ENCODE data around the gene ABCC10.
"Not testable (repeated sequence)": the region's sequence is repeated elsewhere in the genome, so short reads cannot be mapped to it uniquely, and the experiment has no call there.

Gene ABCC10

GRCh38 chr6:43427406-43428111 is at the start of gene ABCC10:
Gene ABCC10 (plus strand): TSS chr6:43427541. CDS start chr6:43427979, 438 bp downstream.
- peak; percentile 88 for DNase-seq (ENCODE audit: low read depth)
- peak within 1 kb of the TSS; percentile 92 for H3K4me3 ChIP-seq (ENCODE audit: low read depth, low read length)

DNA sequence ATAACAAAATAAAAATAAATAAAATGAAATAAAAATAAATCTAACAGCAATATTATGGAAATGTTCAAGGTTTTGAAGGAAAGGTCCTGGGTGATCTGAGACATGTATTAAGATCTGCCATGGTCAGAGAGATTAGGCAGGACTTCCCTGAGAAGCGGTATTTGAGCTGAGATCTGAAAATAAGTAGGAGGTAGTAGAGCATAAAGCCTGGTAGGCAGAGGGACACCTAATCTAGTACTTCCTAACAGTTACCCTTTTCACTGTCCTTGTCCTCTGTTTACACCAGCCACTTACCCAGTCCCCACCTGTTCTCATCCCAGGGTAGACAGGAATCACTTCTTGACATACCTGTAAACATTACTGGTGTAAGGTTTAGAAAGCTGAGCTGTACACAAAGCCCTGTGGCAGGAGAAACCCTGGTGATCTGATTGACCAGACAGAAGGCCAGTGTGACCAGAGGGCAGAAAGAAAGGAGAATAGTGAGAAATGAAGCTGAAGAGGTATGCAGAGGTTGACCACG is 49.6 kb upstream of the ABCC10 start:
- H3K4me3 ChIP-seq (ENCODE audit: low read depth, low read length) = no peak overlapping the region
- no peak for DNase-seq (ENCODE audit: low read depth)

DNA sequence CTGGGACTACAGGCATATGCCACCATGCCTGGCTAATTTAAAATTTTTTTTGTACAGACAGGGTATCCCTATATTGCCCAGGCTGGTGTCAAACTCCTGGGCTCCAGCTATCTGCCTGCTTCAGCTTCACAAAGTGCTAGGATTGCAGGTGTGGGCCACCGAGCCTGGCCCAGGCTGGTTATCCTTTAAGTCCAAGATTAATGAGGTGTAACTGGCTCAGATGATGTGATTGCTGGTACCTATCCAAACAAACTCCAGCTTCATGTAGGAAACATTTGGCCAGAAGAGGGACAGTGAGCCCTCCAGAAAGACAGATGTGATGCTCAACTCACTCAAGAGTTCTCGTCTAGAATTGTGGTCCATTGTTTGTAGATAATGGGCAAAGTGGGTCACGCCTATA is 48.7 kb upstream of the ABCC10 start:
- no peak for DNase-seq (ENCODE audit: low read depth)

DNA sequence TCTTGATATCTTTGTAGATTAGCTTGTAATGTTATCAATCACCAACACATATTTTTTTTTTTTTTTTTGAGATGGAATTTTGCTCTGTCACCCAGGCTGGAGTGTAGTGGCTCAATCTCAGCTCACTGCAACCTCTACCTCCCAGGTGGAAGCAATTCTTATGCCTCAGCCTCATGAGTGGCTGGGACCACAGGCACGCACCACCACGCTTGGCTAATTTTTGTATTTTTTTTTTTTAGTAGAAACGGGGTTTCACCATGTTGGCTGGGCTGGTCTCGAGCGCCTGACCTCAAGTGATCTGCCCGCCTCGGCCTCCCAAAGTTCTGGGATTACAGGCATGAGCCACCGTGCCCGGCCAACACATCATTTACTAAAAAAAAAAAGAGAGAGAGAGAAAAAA is 46.5 kb upstream of the ABCC10 start:
- H3K4me3 ChIP-seq (ENCODE audit: low read depth, low read length); DNase-seq (ENCODE audit: low read depth): not testable (repeated sequence)

More for the DNA sequence above, 48.7 kb upstream of the ABCC10 start:
- H3K4me3 ChIP-seq (ENCODE audit: low read depth, low read length) = no peak overlapping the region

GRCh38 chr6:43383021-43383667 is 44.2 kb upstream of the ABCC10 start:
- DNase-seq (ENCODE audit: low read depth) = peak; percentile 64
- no peak overlapping the region for H3K4me3 ChIP-seq (ENCODE audit: low read depth, low read length)

DNA sequence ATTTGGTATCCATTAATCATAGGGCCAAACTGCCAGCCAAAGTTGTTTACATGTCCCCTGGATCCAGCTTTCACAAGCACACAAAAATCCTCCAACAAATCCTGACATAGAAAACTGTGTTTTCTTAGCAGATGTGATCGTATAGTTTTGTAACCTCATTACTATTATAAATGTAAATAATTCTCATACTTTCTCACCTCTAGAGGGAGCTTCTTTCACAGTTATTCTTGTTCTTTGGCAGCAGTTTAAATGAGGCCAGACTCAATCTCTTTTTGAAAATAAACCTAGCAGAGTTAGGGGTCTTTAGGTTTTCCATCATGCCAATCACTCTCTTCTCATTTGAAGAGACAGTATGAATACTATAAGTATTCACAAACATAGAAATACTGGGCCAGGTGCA is 40.8 kb upstream of the ABCC10 start:
- DNase-seq (ENCODE audit: low read depth) = no peak
- no peak overlapping the region for H3K4me3 ChIP-seq (ENCODE audit: low read depth, low read length)

DNA sequence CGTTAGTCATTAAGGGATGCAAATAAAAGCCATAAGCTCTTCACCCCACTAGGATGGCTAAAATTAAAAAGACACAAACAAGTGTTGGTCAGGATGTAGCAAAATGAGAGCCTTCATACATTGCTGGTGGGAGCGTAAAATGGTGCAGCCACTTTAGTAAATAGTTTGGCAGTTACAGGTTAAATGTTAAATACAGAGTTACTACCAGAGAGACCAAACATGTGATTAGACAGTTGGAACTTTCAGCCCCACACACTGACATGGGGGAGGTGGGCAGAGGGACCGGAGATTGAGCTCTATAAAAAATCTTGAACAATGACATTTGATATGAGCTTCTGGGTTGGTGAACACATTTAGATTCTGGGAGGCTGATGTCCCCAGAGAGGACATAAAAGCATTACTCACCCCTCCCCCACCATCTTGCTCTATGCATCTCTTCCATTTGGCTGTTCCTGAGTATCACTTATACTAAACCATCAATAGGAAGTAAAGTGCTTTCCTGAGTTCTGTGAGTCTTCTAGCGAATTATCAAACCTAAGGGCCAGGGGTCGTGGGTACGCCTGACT is 37.5 kb upstream of the ABCC10 start:
- DNase-seq (ENCODE audit: low read depth) = no peak
- H3K4me3 ChIP-seq (ENCODE audit: low read depth, low read length) = no peak overlapping the region

GRCh38 chr6:43390753-43391439 is 36.4 kb upstream of the ABCC10 start:
- not testable (repeated sequence) for H3K4me3 ChIP-seq (ENCODE audit: low read depth, low read length); DNase-seq (ENCODE audit: low read depth)

DNA sequence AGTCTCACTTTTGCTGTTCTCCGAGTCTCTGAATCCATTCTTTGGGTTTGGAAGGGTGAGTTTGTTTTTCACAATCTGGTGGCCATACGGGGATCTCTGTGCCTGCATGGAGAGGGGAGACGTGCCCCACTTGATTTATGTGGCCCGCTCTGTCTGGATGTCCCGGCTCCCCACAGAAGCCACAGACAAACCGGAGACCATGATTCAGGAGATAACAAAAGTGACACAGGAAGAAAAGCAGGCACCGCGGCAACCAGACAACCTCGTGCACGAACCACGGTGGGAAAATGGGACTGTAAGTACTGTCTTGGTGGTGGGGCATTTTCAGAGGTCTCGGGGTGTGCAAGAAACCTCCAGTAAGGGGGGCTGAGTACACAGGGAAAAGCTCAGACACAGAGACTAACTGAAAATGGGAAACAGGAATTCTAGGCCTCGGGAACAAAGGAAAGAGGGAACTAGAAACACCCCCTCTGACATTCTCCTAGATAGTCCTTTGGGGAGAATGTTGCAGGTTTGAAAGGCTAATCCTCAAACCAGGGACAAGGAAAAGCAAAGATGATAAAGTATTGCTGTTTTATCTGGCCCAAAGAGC is 35.8 kb upstream of the ABCC10 start:
- DNase-seq (ENCODE audit: low read depth) = no peak
- H3K4me3 ChIP-seq (ENCODE audit: low read depth, low read length) = no peak overlapping the region

GRCh38 chr6:43393133-43393532 is 34.2 kb upstream of the ABCC10 start:
- not testable (repeated sequence) for H3K4me3 ChIP-seq (ENCODE audit: low read depth, low read length); DNase-seq (ENCODE audit: low read depth)

DNA sequence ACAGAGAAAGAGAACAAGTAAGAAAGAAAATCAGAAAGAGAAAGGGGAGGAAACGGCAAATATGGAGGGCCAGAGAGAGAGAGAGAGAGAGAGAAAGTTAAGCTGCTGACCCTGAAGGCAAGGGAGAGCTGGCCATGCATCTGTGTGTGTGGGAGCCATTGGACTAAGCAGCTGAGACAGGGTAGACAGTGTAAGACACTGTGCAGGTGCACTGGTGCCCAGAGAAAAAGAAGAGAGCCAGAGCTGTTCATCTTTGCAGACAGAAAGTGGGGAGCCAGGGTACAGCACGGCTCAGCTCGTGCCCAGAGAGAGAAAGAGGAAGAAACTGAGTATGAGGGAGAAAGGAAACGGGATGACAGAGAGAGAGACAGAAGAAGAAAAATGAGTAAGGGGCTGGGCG is 33.7 kb upstream of the ABCC10 start:
- no peak overlapping the region for H3K4me3 ChIP-seq (ENCODE audit: low read depth, low read length)
- DNase-seq (ENCODE audit: low read depth) = no peak

DNA sequence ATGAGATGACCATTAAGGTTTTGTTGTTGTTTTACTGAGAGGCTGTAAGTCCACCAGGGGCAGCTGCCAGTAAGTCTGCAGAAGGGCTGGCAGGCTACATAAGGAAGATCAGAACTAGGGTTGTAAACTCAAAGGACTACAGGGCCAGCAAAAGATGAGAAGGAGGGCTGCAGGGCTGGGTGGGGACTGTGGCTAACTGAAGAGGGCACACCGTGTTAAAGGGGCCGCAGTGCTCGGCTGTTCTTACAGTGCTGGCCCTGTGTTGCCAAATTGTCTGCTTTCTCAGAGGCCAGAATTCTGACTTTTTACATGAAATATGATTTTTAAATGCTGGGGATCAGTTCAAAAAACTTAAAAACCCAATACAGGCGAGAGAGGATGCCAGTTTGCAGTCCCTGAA is 32.4 kb upstream of the ABCC10 start:
- no peak for DNase-seq (ENCODE audit: low read depth)

DNA sequence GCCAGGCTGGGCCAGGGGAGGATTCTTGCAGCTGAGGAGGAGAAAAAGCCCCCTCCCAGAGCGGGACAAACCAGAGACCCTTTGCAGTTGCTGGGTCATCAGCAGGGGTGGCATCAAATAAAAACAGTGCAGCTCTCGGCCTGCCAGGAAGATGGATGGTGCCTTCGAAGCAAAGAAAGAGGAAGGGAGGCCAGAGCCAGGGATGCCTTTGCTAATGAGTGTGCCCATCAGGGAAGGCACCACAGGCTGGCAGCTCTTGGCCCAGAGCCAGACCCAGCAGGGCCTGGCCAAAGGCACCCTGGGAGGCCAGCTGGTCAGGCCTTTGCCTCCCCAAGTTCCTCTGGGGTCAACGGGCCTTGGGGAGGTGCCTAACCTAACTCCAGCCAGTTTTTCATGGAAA is 31.6 kb upstream of the ABCC10 start:
- no peak for DNase-seq (ENCODE audit: low read depth)

More for the DNA sequence above, 32.4 kb upstream of the ABCC10 start:
- no peak overlapping the region for H3K4me3 ChIP-seq (ENCODE audit: low read depth, low read length)

DNA sequence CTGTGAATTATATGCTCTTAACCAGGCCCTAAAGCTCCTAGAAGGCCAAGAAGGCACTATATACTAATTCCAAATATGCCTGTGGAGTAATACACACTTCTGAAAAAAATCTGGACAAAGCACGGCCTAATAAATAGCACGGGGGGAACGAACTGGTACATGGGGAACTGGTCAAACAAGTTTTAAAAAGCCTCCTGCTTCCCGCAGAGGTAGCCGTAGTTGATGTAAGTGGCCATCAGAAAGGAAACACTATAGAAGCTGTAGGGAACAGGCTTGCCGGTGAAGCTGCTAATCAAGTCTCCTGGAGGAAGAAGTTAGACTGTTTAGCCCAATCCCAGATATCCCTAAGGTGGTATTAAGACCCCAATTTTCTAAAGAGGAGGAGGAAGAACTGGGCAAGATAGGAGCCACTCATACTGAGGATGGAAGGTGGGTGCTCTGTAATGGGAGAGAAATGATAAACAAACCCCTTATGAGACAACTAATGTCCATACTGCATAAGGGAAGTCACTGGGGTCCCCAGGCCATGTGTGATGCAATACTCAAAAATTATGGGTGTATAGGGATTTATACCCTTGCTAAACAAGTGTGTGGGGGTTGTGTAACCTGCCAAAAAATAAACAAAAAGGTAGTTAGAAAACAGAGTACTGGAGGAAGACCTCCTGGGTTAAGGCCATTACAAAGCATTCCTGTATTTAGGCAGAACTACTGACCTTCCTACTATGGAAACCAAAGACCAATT is 30.8 kb upstream of the ABCC10 start:
- no peak for DNase-seq (ENCODE audit: low read depth)
- H3K4me3 ChIP-seq (ENCODE audit: low read depth, low read length) = no peak overlapping the region

More for the DNA sequence above, 31.6 kb upstream of the ABCC10 start:
- H3K4me3 ChIP-seq (ENCODE audit: low read depth, low read length) = no peak overlapping the region

DNA sequence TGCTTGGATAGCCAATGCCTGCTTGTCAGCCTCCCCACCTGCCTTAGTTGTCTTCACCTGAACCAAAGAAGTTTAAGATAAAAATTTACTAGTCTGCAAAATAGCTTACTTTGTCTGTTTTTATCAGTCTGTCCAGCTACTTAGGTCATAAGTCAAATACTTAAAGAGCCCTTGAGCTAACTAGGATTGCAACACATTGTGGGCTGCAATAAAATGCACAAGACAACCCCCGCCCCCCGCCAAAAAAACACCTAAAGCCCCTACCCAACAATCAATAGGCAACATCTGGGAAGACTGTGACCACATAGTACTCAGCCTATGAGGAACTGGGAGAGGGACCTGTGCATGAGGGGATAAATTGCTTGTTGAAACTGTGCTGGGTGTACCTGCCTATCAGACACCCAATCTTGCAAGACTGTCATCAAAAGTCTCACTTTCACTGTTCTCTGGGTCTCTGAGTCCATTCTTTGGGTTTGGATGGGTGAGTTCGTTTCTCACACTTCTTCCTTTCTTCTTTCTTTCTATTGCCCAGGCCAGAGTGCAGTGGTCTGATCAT is 27.3 kb upstream of the ABCC10 start:
- no peak for DNase-seq (ENCODE audit: low read depth)
- no peak overlapping the region for H3K4me3 ChIP-seq (ENCODE audit: low read depth, low read length)

DNA sequence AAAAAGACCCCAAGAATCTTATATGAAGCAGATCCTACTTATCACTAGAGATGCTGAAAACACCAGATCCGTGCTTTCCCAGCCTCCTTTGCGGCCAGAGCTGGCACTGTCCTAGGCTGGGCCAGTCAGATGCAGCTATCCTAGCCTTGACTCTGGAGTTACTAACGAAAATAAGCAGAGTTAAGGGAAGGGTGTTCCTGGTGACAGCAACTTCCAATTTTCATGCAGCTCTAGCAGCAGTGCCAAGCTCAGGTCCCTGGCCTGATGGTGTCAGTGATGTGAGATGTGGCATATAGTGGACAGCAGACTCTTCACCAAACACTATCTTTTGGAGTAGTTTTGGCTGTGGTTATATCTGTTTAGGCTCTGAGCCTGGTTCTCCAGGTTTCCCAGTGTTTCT is 25.6 kb upstream of the ABCC10 start:
- no peak overlapping the region for H3K4me3 ChIP-seq (ENCODE audit: low read depth, low read length)
- DNase-seq (ENCODE audit: low read depth) = no peak

DNA sequence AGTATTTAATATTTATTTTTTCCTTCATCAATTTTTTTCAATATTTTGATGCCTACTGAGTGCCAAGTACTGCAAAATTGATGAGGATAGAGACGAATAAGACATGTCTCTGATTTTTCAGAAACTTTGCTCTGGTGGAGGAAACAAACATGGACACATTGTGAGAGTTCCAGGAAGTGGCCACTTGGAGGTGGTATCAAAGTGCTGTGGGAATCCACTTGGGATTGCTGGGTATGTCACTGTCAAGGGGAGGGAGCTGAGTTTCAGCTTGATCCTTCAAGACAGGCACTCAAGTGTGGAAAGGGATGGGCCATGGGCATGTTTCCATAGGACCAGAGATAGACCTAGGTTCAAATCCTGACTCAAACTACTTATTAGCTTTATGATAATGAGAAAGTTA is 24.5 kb upstream of the ABCC10 start:
- H3K4me3 ChIP-seq (ENCODE audit: low read depth, low read length) = no peak overlapping the region
- DNase-seq (ENCODE audit: low read depth) = no peak

GRCh38 chr6:43405354-43405753 is 22.0 kb upstream of the ABCC10 start:
- H3K4me3 ChIP-seq (ENCODE audit: low read depth, low read length) = no peak overlapping the region
- no peak for DNase-seq (ENCODE audit: low read depth)

GRCh38 chr6:43407296-43407695 is 20.0 kb upstream of the ABCC10 start:
- no peak overlapping the region for H3K4me3 ChIP-seq (ENCODE audit: low read depth, low read length)
- no peak for DNase-seq (ENCODE audit: low read depth)

Data from skeletal muscle cell (primary cell).